ENCODE data around the gene NEU1.
"Not testable (repeated sequence)": the region's sequence is repeated elsewhere in the genome, so short reads cannot be mapped to it uniquely, and the experiment has no call there.

NEU1 gene

DNA sequence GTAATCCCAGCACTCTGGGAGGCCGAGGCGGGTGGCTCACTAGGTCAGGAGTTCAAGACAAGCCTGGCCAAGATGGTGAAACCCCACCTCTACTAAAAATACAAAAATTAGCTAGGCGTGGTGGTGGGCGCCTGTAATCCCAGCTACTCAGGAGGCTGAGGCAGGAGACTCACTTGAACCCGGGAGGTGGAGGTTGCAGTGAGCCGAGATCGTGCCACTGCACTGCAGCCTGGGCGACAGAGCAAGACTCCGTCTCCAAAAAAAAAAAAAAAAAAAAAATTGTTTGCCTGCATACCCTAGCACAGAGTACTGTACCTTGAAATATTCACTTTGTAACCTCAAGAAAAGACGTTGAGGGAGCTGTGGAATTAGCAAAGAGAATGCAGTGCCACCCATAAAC is 42.2 kb downstream of the NEU1 start:
- H2BK120ac ChIP-seq (ENCODE audit: low read depth, low read length); H3K79me2 ChIP-seq (ENCODE audit: control insufficient read depth, insufficient read depth, low read length); DNase-seq; H3K4ac ChIP-seq (ENCODE audit: low read depth, low read length); H3K4me1 ChIP-seq (ENCODE audit: control insufficient read depth, low read depth, low read length); H3K18ac ChIP-seq (ENCODE audit: low read length); H3K4me2 ChIP-seq (ENCODE audit: low read length); H3K27me3 ChIP-seq (ENCODE audit: insufficient read depth, low read length, poor library complexity); H2BK5ac ChIP-seq (ENCODE audit: low read length); H2AK5ac ChIP-seq (ENCODE audit: low read length); H3K4me3 ChIP-seq (ENCODE audit: low read length); H3K56ac ChIP-seq (ENCODE audit: low read length); H3K27ac ChIP-seq (ENCODE audit: low read depth, low read length); H3K36me3 ChIP-seq (ENCODE audit: control insufficient read depth, insufficient read depth, low read length); H3K9ac ChIP-seq (ENCODE audit: low read length); H3K23ac ChIP-seq (ENCODE audit: low read length); H3K79me1 ChIP-seq (ENCODE audit: low read length); H2BK15ac ChIP-seq (replicated peaks; ENCODE audit: low read depth); H4K5ac ChIP-seq (ENCODE audit: low read length); H4K8ac ChIP-seq (ENCODE audit: low read depth, low read length): not testable (repeated sequence)
- WGBS (ENCODE audit: extremely low coverage, insufficient coverage, low lambda C conversion rate) = no CpG with 5 or more reads among the region's 10 CpGs

GRCh38 chr6:31819871-31820299 is 42.7 kb downstream of the NEU1 start:
- H2BK120ac ChIP-seq (ENCODE audit: low read depth, low read length) = no peak overlapping the region
- no peak overlapping the region for H2BK5ac ChIP-seq (ENCODE audit: low read length)
- no peak overlapping the region for H2BK15ac ChIP-seq (replicated peaks; ENCODE audit: low read depth)
- peak overlapping the region; percentile 29 for H3K9ac ChIP-seq (ENCODE audit: low read length)
- H4K8ac ChIP-seq (ENCODE audit: low read depth, low read length) = no peak overlapping the region
- no peak overlapping the region for H3K27ac ChIP-seq (ENCODE audit: low read depth, low read length)
- DNase-seq = no peak
- H3K79me2 ChIP-seq (ENCODE audit: control insufficient read depth, insufficient read depth, low read length) = peaks cover 3% of the 10 kb centered on the region
- H3K27me3 ChIP-seq (ENCODE audit: insufficient read depth, low read length, poor library complexity) = no peaks in the 10 kb centered on the region
- H3K36me3 ChIP-seq (ENCODE audit: control insufficient read depth, insufficient read depth, low read length) = no peaks in the 10 kb centered on the region
- H2AK5ac ChIP-seq (ENCODE audit: low read length) = no peak overlapping the region
- no peak overlapping the region for H3K4me2 ChIP-seq (ENCODE audit: low read length)
- H3K56ac ChIP-seq (ENCODE audit: low read length) = peak overlapping the region; percentile 49
- H3K4ac ChIP-seq (ENCODE audit: low read depth, low read length) = no peak overlapping the region
- no peak overlapping the region for H4K5ac ChIP-seq (ENCODE audit: low read length)
- H3K4me3 ChIP-seq (ENCODE audit: low read length) = no peak overlapping the region
- peaks cover 4% of the 10 kb centered on the region for H3K79me1 ChIP-seq (ENCODE audit: low read length)
- H3K4me1 ChIP-seq (ENCODE audit: control insufficient read depth, low read depth, low read length) = no peaks in the 10 kb centered on the region
- peak overlapping the region; percentile 80 for H3K23ac ChIP-seq (ENCODE audit: low read length)
- H3K18ac ChIP-seq (ENCODE audit: low read length) = no peak overlapping the region

DNA sequence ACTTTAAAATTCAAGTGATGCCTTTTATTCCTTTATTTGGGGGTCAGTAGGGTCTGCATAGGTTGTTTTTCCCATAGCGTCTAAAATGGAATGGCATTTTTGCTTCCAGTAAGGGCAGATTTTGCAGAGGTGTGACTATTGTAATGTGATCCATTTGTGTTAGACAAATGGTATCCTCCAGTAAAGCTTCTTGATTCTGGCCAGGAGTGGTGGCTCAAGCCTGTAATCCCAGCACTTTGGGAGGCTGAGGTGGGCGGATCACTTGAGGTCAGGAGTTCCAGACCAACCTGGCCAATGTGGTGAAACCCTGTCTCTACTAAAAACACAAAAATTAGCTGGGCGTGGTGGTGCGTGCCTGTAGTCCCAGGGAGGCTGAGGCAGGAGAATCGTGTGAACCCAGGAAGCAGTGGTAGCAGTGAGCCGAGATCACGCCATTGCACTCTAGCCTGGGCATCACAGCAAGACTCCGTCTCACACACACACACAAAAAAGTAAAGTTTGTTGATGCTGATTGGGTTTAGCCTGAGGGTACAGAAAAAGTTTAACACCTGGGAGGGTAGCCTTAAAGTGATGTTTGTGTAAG is 44.6 kb downstream of the NEU1 start:
- not testable (repeated sequence) for H4K8ac ChIP-seq (ENCODE audit: low read depth, low read length); H3K23ac ChIP-seq (ENCODE audit: low read length); H2BK5ac ChIP-seq (ENCODE audit: low read length); H3K18ac ChIP-seq (ENCODE audit: low read length); H3K36me3 ChIP-seq (ENCODE audit: control insufficient read depth, insufficient read depth, low read length); H3K4ac ChIP-seq (ENCODE audit: low read depth, low read length); H2BK120ac ChIP-seq (ENCODE audit: low read depth, low read length); H3K4me3 ChIP-seq (ENCODE audit: low read length); H4K5ac ChIP-seq (ENCODE audit: low read length); H3K79me2 ChIP-seq (ENCODE audit: control insufficient read depth, insufficient read depth, low read length); H3K4me1 ChIP-seq (ENCODE audit: control insufficient read depth, low read depth, low read length); H2BK15ac ChIP-seq (replicated peaks; ENCODE audit: low read depth); H3K27ac ChIP-seq (ENCODE audit: low read depth, low read length); H3K79me1 ChIP-seq (ENCODE audit: low read length); H3K27me3 ChIP-seq (ENCODE audit: insufficient read depth, low read length, poor library complexity); H2AK5ac ChIP-seq (ENCODE audit: low read length)
- Histone ChIP-seq H3K9ac (ENCODE audit: low read length) (peak overlapping the region; percentile 54), H3K4me2 (ENCODE audit: low read length) (peak overlapping the region; percentile 55), H3K56ac (ENCODE audit: low read length) (peak overlapping the region; percentile 56)
- WGBS (ENCODE audit: extremely low coverage, insufficient coverage, low lambda C conversion rate) = no CpG with 5 or more reads among the region's 8 CpGs
- peak; percentile 48 for DNase-seq

DNA sequence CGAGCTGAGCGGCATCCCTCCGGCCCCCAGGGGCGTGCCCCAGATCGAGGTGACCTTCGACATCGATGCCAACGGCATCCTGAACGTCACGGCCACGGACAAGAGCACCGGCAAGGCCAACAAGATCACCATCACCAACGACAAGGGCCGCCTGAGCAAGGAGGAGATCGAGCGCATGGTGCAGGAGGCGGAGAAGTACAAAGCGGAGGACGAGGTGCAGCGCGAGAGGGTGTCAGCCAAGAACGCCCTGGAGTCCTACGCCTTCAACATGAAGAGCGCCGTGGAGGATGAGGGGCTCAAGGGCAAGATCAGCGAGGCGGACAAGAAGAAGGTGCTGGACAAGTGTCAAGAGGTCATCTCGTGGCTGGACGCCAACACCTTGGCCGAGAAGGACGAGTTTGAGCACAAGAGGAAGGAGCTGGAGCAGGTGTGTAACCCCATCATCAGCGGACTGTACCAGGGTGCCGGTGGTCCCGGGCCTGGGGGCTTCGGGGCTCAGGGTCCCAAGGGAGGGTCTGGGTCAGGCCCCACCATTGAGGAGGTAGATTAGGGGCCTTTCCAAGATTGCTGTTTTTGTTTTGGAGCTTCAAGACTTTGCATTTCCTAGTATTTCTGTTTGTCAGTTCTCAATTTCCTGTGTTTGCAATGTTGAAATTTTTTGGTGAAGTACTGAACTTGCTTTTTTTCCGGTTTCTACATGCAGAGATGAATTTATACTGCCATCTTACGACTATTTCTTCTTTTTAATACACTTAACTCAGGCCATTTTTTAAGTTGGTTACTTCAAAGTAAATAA is 45.3 kb downstream of the NEU1 start:
- not testable (repeated sequence) for H3K79me2 ChIP-seq (ENCODE audit: control insufficient read depth, insufficient read depth, low read length); H3K23ac ChIP-seq (ENCODE audit: low read length); H2BK5ac ChIP-seq (ENCODE audit: low read length); H3K79me1 ChIP-seq (ENCODE audit: low read length); H2AK5ac ChIP-seq (ENCODE audit: low read length); H3K18ac ChIP-seq (ENCODE audit: low read length); H2BK15ac ChIP-seq (replicated peaks; ENCODE audit: low read depth); DNase-seq; H4K8ac ChIP-seq (ENCODE audit: low read depth, low read length); H2BK120ac ChIP-seq (ENCODE audit: low read depth, low read length); H3K36me3 ChIP-seq (ENCODE audit: control insufficient read depth, insufficient read depth, low read length); H3K4me1 ChIP-seq (ENCODE audit: control insufficient read depth, low read depth, low read length); H3K27me3 ChIP-seq (ENCODE audit: insufficient read depth, low read length, poor library complexity); H3K4ac ChIP-seq (ENCODE audit: low read depth, low read length); H3K4me3 ChIP-seq (ENCODE audit: low read length); H3K27ac ChIP-seq (ENCODE audit: low read depth, low read length); H4K5ac ChIP-seq (ENCODE audit: low read length)
- peak overlapping the region; percentile 49 for H3K56ac ChIP-seq (ENCODE audit: low read length)
- no CpG with 5 or more reads among the region's 37 CpGs for WGBS (ENCODE audit: extremely low coverage, insufficient coverage, low lambda C conversion rate)
- peak overlapping the region; percentile 44 for H3K4me2 ChIP-seq (ENCODE audit: low read length)
- H3K9ac ChIP-seq (ENCODE audit: low read length) = peak overlapping the region; percentile 54

- Histone ChIP-seq H2BK5ac (ENCODE audit: low read length) (peak within 1 kb of the TSS; percentile 44), H3K4ac (ENCODE audit: low read depth, low read length) (peak within 1 kb of the TSS; percentile 100), H3K23ac (ENCODE audit: low read length) (peak within 1 kb of the TSS; percentile 98), H3K79me2 (ENCODE audit: control insufficient read depth, insufficient read depth, low read length) (peaks cover 3% of the 10 kb centered on the region), H2BK15ac (replicated peaks; ENCODE audit: low read depth) (peak within 1 kb of the TSS; percentile 38), H3K4me1 (ENCODE audit: control insufficient read depth, low read depth, low read length) (peaks cover 2% of the 10 kb centered on the region), H3K4me2 (ENCODE audit: low read length) (peak within 1 kb of the TSS; percentile 90), H3K56ac (ENCODE audit: low read length) (peak within 1 kb of the TSS; percentile 94), H3K4me3 (ENCODE audit: low read length) (peak within 1 kb of the TSS; percentile 84), H2BK120ac (ENCODE audit: low read depth, low read length) (peak within 1 kb of the TSS; percentile 94), H3K36me3 (ENCODE audit: control insufficient read depth, insufficient read depth, low read length) (no peaks in the 10 kb centered on the region), H3K27ac (ENCODE audit: low read depth, low read length) (peak within 1 kb of the TSS; percentile 100), H3K27me3 (ENCODE audit: insufficient read depth, low read length, poor library complexity) (no peaks in the 10 kb centered on the region), H3K79me1 (ENCODE audit: low read length) (peaks cover 4% of the 10 kb centered on the region), H4K5ac (ENCODE audit: low read length) (no peak within 1 kb of the TSS), H2AK5ac (ENCODE audit: low read length) (no peak within 1 kb of the TSS), H3K18ac (ENCODE audit: low read length) (peak within 1 kb of the TSS; percentile 100), H4K8ac (ENCODE audit: low read depth, low read length) (peak within 1 kb of the TSS; percentile 99), H3K9ac (ENCODE audit: low read length) (peak within 1 kb of the TSS; percentile 93)
- peak; percentile 99 for DNase-seq
- WGBS (ENCODE audit: extremely low coverage, insufficient coverage, low lambda C conversion rate) = no CpG with 5 or more reads among the region's 56 CpGs
These were observed 47.4 kb downstream of the NEU1 start, which contains the start of the genes HSPA1A and HSPA1L for GRCh38 chr6:31815025-31815838. TSS of gene HSPA1A (plus strand) at chr6:31815543. CDS start at chr6:31815757, 214 bp downstream. TSS of gene HSPA1L (minus strand) at chr6:31815283. CDS start at chr6:31811972, 3,311 bp downstream.

Data from mesendoderm (in vitro differentiated cells).